ENCODE results near the gene HAUS3. TPM values are rescaled to one million over a fixed set of nuclear protein-coding genes. Genes with fewer than 3 reads are reported as not detected.

The HAUS3 gene
- total RNA-seq, 1 experiment from 2014 or later = 18.0 TPM

- H3K14ac ChIP-seq (ENCODE audit: insufficient read depth, low read length) = no peak overlapping the region; the same call in 1 of the 2 replicates
- no peak overlapping the region for H4K5ac ChIP-seq (ENCODE audit: insufficient read length, low read depth, low read length)
- H2BK120ac ChIP-seq (ENCODE audit: low read depth, low read length, poor library complexity, severe bottlenecking) = no peak overlapping the region
- no CpG with 5 or more reads among the region's 32 CpGs for WGBS (ENCODE audit: extremely low coverage, insufficient read length, low lambda C conversion rate)
- no peak for DNase-seq
- no peak overlapping the region for H4K91ac ChIP-seq (ENCODE audit: insufficient read length, low read depth, low read length)
- Mint-ChIP-seq H3K4me3 (peak overlapping the region in 1 of 2 experiments; percentile 38; a peak in 1 of 5 replicates), H3K27me3 (ENCODE audit: low read depth) (no peaks in the 10 kb centered on the region), H3K9me3 (no peaks in the 10 kb centered on the region), H3K4me1 (no peaks in the 10 kb centered on the region), H3K36me3 (ENCODE audit: insufficient read depth in 1 of 3, low read depth in 3 of 3) (peaks cover 5 to 18% (median 12%) of the 10 kb centered on the region in 3 experiments; a peak in 5 of 7 replicates), H3K27ac (peak overlapping the region; percentile 15 to 60 (median 32); a peak in 2 of 7 replicates)
- no peak overlapping the region for H2BK5ac ChIP-seq (ENCODE audit: insufficient read length, low read length)
- H3K18ac ChIP-seq (ENCODE audit: insufficient read length, low read depth, low read length) = no peak overlapping the region
- H3K23ac ChIP-seq (ENCODE audit: insufficient read length, low read depth, low read length) = no peak overlapping the region
- H2BK15ac ChIP-seq (ENCODE audit: low read depth, low read length) = no peak overlapping the region
- H2AK5ac ChIP-seq (ENCODE audit: insufficient read length, low read length) = no peak overlapping the region
- H3K27ac ChIP-seq (ENCODE audit: insufficient read length, low read depth, low read length) = no peak overlapping the region
- H3K4me2 ChIP-seq (ENCODE audit: insufficient read depth, insufficient read length, low read length) = no peak overlapping the region
- H4K20me1 ChIP-seq (ENCODE audit: control insufficient read depth, insufficient read depth, insufficient read length) = peaks cover 2% of the 10 kb centered on the region
- no peak overlapping the region for H2AFZ ChIP-seq (ENCODE audit: low read length)
- H3K56ac ChIP-seq (ENCODE audit: insufficient read length, low read depth, low read length) = no peak overlapping the region
- no peaks in the 10 kb centered on the region for H3K79me2 ChIP-seq (ENCODE audit: insufficient read depth, low read length)
- no peaks in the 10 kb centered on the region for H3K23me2 ChIP-seq (ENCODE audit: insufficient read length, low read depth, low read length, poor library complexity, severe bottlenecking)
- H3K79me1 ChIP-seq (ENCODE audit: insufficient read depth, low read depth, low read length, poor library complexity, severe bottlenecking) = no peaks in the 10 kb centered on the region
- H4K8ac ChIP-seq (replicated peaks; ENCODE audit: insufficient read length, low read depth, low read length) = no peak overlapping the region
- H2BK12ac ChIP-seq (ENCODE audit: insufficient read length, low read depth, low read length) = no peak overlapping the region
- H3K4ac ChIP-seq (ENCODE audit: low read depth, low read length) = no peak overlapping the region
- no peak overlapping the region for H2BK20ac ChIP-seq (ENCODE audit: low read depth, low read length, poor library complexity, severe bottlenecking)
- H3K9ac ChIP-seq (ENCODE audit: extremely low read depth, insufficient read length, low read length) = no peak overlapping the region
- H3T11ph ChIP-seq (ENCODE audit: low read length) = no peak overlapping the region
- no peak for TF ChIP-seq CTCF (conservative IDR thresholded peaks at IDR 0.05)
- no peaks in the 10 kb centered on the region for H3K4me1 ChIP-seq (ENCODE audit: insufficient read depth, low read length)
- H3K27me3 ChIP-seq (ENCODE audit: insufficient read depth, low read length) = no peaks in the 10 kb centered on the region
- H3K9me3 ChIP-seq (ENCODE audit: control insufficient read depth, low read depth, low read length) = no peaks in the 10 kb centered on the region
Measured at GRCh38 chr4:2254665-2255500, 13.0 kb upstream of the HAUS3 start.
